Measurements from ENCODE around the gene AP4M1. TPM values are rescaled to one million over a fixed set of nuclear protein-coding genes. Genes with fewer than 3 reads are reported as not detected.

The AP4M1 gene
- total RNA-seq, 1 experiment from 2014 or later, result 17.9 TPM

GRCh38 chr7:100102950-100103840, 1.8 kb downstream of the AP4M1 start:
- ATAC-seq (no peak), DNase-seq (no peak)
- H3K27me3 ChIP-seq (ENCODE audit: low read length), result no peaks in the 10 kb centered on the region
- no peak overlapping the region for H3K9ac ChIP-seq (ENCODE audit: low read length)
- peaks cover 20% of the 10 kb centered on the region for H4K20me1 ChIP-seq (ENCODE audit: low read length)
- H3K9me3 ChIP-seq (ENCODE audit: low read length), result no peaks in the 10 kb centered on the region
- no peaks in the 10 kb centered on the region for H3F3A ChIP-seq (ENCODE audit: low read length, unreplicated experiment)
- no TSS peak for BruUV-seq (replicated peaks)
- H3K4me3 ChIP-seq (ENCODE audit: low read length), result no peak overlapping the region; the same call in 1 of the 2 replicates
- ChIA-PET POLR2A (ENCODE audit: unreplicated experiment) (interaction anchor here (0.7 kb wide), 1 partner anchor 7 kb away, joined by 6 read pairs; no protein-coding TSS in a partner anchor), CTCF (no interaction called here)
- no peak overlapping the region for H2AFZ ChIP-seq (ENCODE audit: low read length)
- no peaks in the 10 kb centered on the region for H3K9me2 ChIP-seq (replicated peaks; ENCODE audit: low read length)
- no peak overlapping the region for H3K27ac ChIP-seq (ENCODE audit: low read length)
- intact Hi-C loops (cut with micrococcal nuclease), result no loop called here
- TF ChIP-seq, protein P1, sequence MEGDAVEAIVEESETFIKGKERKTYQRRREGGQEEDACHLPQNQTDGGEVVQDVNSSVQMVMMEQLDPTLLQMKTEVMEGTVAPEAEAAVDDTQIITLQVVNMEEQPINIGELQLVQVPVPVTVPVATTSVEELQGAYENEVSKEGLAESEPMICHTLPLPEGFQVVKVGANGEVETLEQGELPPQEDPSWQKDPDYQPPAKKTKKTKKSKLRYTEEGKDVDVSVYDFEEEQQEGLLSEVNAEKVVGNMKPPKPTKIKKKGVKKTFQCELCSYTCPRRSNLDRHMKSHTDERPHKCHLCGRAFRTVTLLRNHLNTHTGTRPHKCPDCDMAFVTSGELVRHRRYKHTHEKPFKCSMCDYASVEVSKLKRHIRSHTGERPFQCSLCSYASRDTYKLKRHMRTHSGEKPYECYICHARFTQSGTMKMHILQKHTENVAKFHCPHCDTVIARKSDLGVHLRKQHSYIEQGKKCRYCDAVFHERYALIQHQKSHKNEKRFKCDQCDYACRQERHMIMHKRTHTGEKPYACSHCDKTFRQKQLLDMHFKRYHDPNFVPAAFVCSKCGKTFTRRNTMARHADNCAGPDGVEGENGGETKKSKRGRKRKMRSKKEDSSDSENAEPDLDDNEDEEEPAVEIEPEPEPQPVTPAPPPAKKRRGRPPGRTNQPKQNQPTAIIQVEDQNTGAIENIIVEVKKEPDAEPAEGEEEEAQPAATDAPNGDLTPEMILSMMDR (conservative IDR thresholded peaks at IDR 0.05; ENCODE audit: low read depth, low read length), result no peak
- TF ChIP-seq EZH2phosphoT487 (IDR thresholded peaks at IDR 0.05; ENCODE audit: borderline replicate concordance, low read length) (no peak), EZH2 (IDR thresholded peaks at IDR 0.05; ENCODE audit: low read length, unreplicated experiment) (no peak)
- peaks cover 19% of the 10 kb centered on the region for H3K4me1 ChIP-seq (ENCODE audit: insufficient read depth, low read length)
- peaks cover 19% of the 10 kb centered on the region for H3K36me3 ChIP-seq (ENCODE audit: low read depth, low read length)
- peak overlapping the region; percentile 91 for H3K4me2 ChIP-seq (ENCODE audit: low read length)
- peaks cover 36% of the 10 kb centered on the region for H3K79me2 ChIP-seq (ENCODE audit: low read length)

DNA sequence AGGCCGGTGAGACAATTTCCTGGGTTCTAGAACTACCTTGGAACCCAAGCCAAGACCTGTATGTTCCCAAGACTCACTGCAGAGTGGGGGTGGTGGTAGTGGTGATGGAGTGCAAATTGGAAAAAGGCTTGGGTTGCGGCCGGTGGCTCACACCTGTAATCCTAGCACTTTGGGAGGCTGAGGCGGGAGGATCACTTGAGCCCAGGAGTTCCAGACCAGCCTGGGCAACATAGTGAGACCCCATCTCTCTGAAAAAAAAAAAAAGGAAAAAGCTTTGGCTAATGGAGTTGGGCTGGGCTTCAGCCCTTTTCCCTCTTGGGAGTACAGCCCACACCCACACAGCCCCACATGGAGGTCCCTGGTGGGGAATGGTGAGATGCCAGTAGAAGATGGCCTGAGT, 4.1 kb downstream of the AP4M1 start:
- H3K9me3 ChIP-seq (ENCODE audit: low read length), result no peaks in the 10 kb centered on the region
- ATAC-seq, result no peak
- intact Hi-C loops (cut with micrococcal nuclease), result no loop called here
- H3K9ac ChIP-seq (ENCODE audit: low read length), result no peak overlapping the region
- peaks cover 11% of the 10 kb centered on the region for H3K4me1 ChIP-seq (ENCODE audit: insufficient read depth, low read length)
- H3K4me2 ChIP-seq (ENCODE audit: low read length), result no peak overlapping the region
- no peak overlapping the region for H3K4me3 ChIP-seq (ENCODE audit: low read length)
- TF ChIP-seq, protein P1 (conservative IDR thresholded peaks at IDR 0.05; ENCODE audit: low read depth, low read length), result no peak
- TF ChIP-seq EZH2 (IDR thresholded peaks at IDR 0.05; ENCODE audit: low read length, unreplicated experiment) (no peak), EZH2phosphoT487 (IDR thresholded peaks at IDR 0.05; ENCODE audit: borderline replicate concordance, low read length) (no peak)
- ChIA-PET CTCF (no interaction called here), POLR2A (ENCODE audit: unreplicated experiment) (no interaction called here)
- H3K27me3 ChIP-seq (ENCODE audit: low read length), result no peaks in the 10 kb centered on the region
- no peak overlapping the region for H2AFZ ChIP-seq (ENCODE audit: low read length)
- H3K27ac ChIP-seq (ENCODE audit: low read length), result no peak overlapping the region
- no peak for DNase-seq
- no peaks in the 10 kb centered on the region for H3F3A ChIP-seq (ENCODE audit: low read length, unreplicated experiment)
- H3K9me2 ChIP-seq (replicated peaks; ENCODE audit: low read length), result no peaks in the 10 kb centered on the region
- peaks cover 13% of the 10 kb centered on the region for H3K79me2 ChIP-seq (ENCODE audit: low read length)
- H3K36me3 ChIP-seq (ENCODE audit: low read depth, low read length), result no peaks in the 10 kb centered on the region; the same call in 1 of the 2 replicates
- BruUV-seq (replicated peaks), result no TSS peak
- no peaks in the 10 kb centered on the region for H4K20me1 ChIP-seq (ENCODE audit: low read length)

- no peak overlapping the region for H3K4me2 ChIP-seq (ENCODE audit: low read length)
- DNase-seq, result no peak
- ChIA-PET CTCF (no interaction called here), POLR2A (ENCODE audit: unreplicated experiment) (no interaction called here)
- no peak for ATAC-seq
- TF ChIP-seq EZH2phosphoT487 (IDR thresholded peaks at IDR 0.05; ENCODE audit: borderline replicate concordance, low read length), result no peak
- TF ChIP-seq EZH2 (IDR thresholded peaks at IDR 0.05; ENCODE audit: low read length, unreplicated experiment), result no peak
- TF ChIP-seq, protein P1 (conservative IDR thresholded peaks at IDR 0.05; ENCODE audit: low read depth, low read length), result no peak
- H3K9me3 ChIP-seq (ENCODE audit: low read length), result no peaks in the 10 kb centered on the region
- H2AFZ ChIP-seq (ENCODE audit: low read length), result no peak overlapping the region
- no peak overlapping the region for H3K9ac ChIP-seq (ENCODE audit: low read length)
- H3K36me3 ChIP-seq (ENCODE audit: low read depth, low read length), result peaks cover 2% of the 10 kb centered on the region
- H3F3A ChIP-seq (ENCODE audit: low read length, unreplicated experiment), result no peaks in the 10 kb centered on the region
- H3K27ac ChIP-seq (ENCODE audit: low read length), result no peak overlapping the region
- intact Hi-C loops (cut with micrococcal nuclease), result no loop called here
- peaks cover 6% of the 10 kb centered on the region for H3K4me1 ChIP-seq (ENCODE audit: insufficient read depth, low read length)
- H4K20me1 ChIP-seq (ENCODE audit: low read length), result no peaks in the 10 kb centered on the region
- H3K27me3 ChIP-seq (ENCODE audit: low read length), result no peaks in the 10 kb centered on the region
- H3K4me3 ChIP-seq (ENCODE audit: low read length), result no peak overlapping the region
- H3K79me2 ChIP-seq (ENCODE audit: low read length), result peaks cover 6% of the 10 kb centered on the region; the same call in 1 of the 2 replicates
- BruUV-seq (replicated peaks), result no TSS peak
- H3K9me2 ChIP-seq (replicated peaks; ENCODE audit: low read length), result no peaks in the 10 kb centered on the region
These were observed 5.2 kb downstream of the AP4M1 start for GRCh38 chr7:100106633-100107032.

Measured in PC-3 (cell line).